ENCODE measurements around the gene MMP26. TPM values are rescaled to one million over a fixed set of nuclear protein-coding genes. Genes with fewer than 3 reads are reported as not detected.

Gene MMP26
- polyA plus RNA-seq, 1 experiment = not detected

DNA sequence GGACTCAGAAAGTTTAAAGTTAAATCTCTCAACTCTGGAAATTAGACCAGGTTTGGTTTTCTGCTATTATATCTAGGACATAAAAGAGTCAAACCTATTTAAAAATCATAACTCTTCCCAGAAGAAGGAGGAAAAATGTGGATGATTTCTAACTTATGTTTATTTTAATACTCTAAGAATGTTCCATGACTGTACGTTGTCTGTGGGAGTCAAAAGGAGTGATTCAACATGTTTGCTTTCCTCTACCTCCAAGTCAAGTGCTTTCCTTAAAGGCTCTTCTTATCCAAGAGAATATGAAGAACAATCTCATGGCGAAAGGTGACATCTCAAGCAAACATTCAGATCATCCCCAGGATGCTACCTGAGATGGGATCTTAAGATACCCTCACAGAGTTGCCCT, 39.2 kb upstream of the MMP26 start:
- ChIA-PET CTCF (interaction anchor here (1.2 kb wide), 1 partner anchor 29 kb away, joined by 3 read pairs; no protein-coding TSS in a partner anchor), POLR2A (no interaction called here)
- H3K4me3 ChIP-seq (ENCODE audit: low read depth, low read length) = no peak overlapping the region
- TF ChIP-seq, protein P1, sequence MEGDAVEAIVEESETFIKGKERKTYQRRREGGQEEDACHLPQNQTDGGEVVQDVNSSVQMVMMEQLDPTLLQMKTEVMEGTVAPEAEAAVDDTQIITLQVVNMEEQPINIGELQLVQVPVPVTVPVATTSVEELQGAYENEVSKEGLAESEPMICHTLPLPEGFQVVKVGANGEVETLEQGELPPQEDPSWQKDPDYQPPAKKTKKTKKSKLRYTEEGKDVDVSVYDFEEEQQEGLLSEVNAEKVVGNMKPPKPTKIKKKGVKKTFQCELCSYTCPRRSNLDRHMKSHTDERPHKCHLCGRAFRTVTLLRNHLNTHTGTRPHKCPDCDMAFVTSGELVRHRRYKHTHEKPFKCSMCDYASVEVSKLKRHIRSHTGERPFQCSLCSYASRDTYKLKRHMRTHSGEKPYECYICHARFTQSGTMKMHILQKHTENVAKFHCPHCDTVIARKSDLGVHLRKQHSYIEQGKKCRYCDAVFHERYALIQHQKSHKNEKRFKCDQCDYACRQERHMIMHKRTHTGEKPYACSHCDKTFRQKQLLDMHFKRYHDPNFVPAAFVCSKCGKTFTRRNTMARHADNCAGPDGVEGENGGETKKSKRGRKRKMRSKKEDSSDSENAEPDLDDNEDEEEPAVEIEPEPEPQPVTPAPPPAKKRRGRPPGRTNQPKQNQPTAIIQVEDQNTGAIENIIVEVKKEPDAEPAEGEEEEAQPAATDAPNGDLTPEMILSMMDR (IDR thresholded peaks at IDR 0.05; ENCODE audit: low read depth, low read length) = no peak
- no peak overlapping the region for H3K27ac ChIP-seq (ENCODE audit: low read depth, low read length)
- H3K9me3 ChIP-seq (ENCODE audit: control insufficient read depth, insufficient read depth, low read length) = no peaks in the 10 kb centered on the region
- DNase-seq (ENCODE audit: low read depth, low spot score) = peak; percentile 24
- no peaks in the 10 kb centered on the region for H3K27me3 ChIP-seq (ENCODE audit: control insufficient read depth, insufficient read depth, low read length)

- TF ChIP-seq, protein P1 (IDR thresholded peaks at IDR 0.05; ENCODE audit: low read depth, low read length) = no peak
- CTCF ChIA-PET = interaction anchor here (1.5 kb wide), 1 partner anchor 12 kb away, joined by 3 read pairs; no protein-coding TSS in a partner anchor
- POLR2A ChIA-PET = no interaction called here
- Histone ChIP-seq H3K27ac (ENCODE audit: low read depth, low read length) (no peak overlapping the region), H3K9me3 (ENCODE audit: control insufficient read depth, insufficient read depth, low read length) (no peaks in the 10 kb centered on the region), H3K27me3 (ENCODE audit: control insufficient read depth, insufficient read depth, low read length) (no peaks in the 10 kb centered on the region), H3K4me3 (ENCODE audit: low read depth, low read length) (no peak overlapping the region)
- no peak for DNase-seq (ENCODE audit: low read depth, low spot score)
These were observed 32.8 kb upstream of the MMP26 start for GRCh38 chr11:4671741-4672140.

GRCh38 chr11:4672470-4672869, 32.1 kb upstream of the MMP26 start:
- Histone ChIP-seq H3K4me3 (ENCODE audit: low read depth, low read length) (no peak overlapping the region), H3K27me3 (ENCODE audit: control insufficient read depth, insufficient read depth, low read length) (no peaks in the 10 kb centered on the region), H3K9me3 (ENCODE audit: control insufficient read depth, insufficient read depth, low read length) (no peaks in the 10 kb centered on the region), H3K27ac (ENCODE audit: low read depth, low read length) (peak overlapping the region; percentile 34)
- POLR2A ChIA-PET = no interaction called here
- TF ChIP-seq, protein P1 (IDR thresholded peaks at IDR 0.05; ENCODE audit: low read depth, low read length) = no peak
- peak; percentile 8 for DNase-seq (ENCODE audit: low read depth, low spot score)
- CTCF ChIA-PET = interaction anchor here (1.5 kb wide), 1 partner anchor 11 kb away, joined by 3 read pairs; no protein-coding TSS in a partner anchor

GRCh38 chr11:4673781-4674180, 30.8 kb upstream of the MMP26 start:
- CTCF ChIA-PET = interaction anchor here (1.2 kb wide), 1 partner anchor 37 kb away, joined by 4 read pairs; the partner anchor contains the start of gene OR51D1
- no peak for DNase-seq (ENCODE audit: low read depth, low spot score)
- no peak overlapping the region for H3K4me3 ChIP-seq (ENCODE audit: low read depth, low read length)
- no peak overlapping the region for H3K27ac ChIP-seq (ENCODE audit: low read depth, low read length)
- no peaks in the 10 kb centered on the region for H3K27me3 ChIP-seq (ENCODE audit: control insufficient read depth, insufficient read depth, low read length)
- H3K9me3 ChIP-seq (ENCODE audit: control insufficient read depth, insufficient read depth, low read length) = no peaks in the 10 kb centered on the region
- POLR2A ChIA-PET = no interaction called here
- TF ChIP-seq, protein P1 (IDR thresholded peaks at IDR 0.05; ENCODE audit: low read depth, low read length) = no peak

DNA sequence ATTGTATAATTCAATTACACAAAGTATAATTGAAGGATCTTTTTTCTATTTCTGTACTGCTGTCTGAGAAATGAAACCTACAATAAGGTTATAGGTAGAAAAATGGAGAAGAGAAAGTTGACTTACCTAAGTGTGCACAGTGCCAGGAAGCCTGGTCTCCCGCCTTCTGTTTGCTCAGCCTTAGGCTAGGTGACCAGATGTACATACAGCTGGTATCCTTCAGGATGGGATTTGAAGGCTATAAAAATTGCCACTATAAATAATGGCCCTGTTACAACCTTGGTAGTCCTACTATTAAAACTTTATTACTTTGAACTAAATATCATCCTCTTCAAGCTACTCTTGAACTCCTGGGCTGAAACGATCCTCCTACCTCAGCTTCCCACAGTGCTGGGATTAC, 26.6 kb upstream of the MMP26 start:
- TF ChIP-seq, protein P1 (IDR thresholded peaks at IDR 0.05; ENCODE audit: low read depth, low read length) = no peak
- Histone ChIP-seq H3K9me3 (ENCODE audit: control insufficient read depth, insufficient read depth, low read length) (no peaks in the 10 kb centered on the region), H3K4me3 (ENCODE audit: low read depth, low read length) (no peak overlapping the region), H3K27ac (ENCODE audit: low read depth, low read length) (no peak overlapping the region), H3K27me3 (ENCODE audit: control insufficient read depth, insufficient read depth, low read length) (no peaks in the 10 kb centered on the region)
- ChIA-PET POLR2A (no interaction called here), CTCF (interaction anchor here (0.6 kb wide), 1 partner anchor 103 kb away, joined by 4 read pairs; no protein-coding TSS in a partner anchor)
- DNase-seq (ENCODE audit: low read depth, low spot score) = no peak

Measured in AG04450 (cell line).